HG02884 (cell line): ENCODE results near the gene GOLGA6D.
"Not testable (repeated sequence)": the region's sequence is repeated elsewhere in the genome, so short reads cannot be mapped to it uniquely, and the experiment has no call there.

Source experiments
- ATAC-seq: cut with Tn5 transposase; IDR thresholded peaks from one replicate; pipeline ENCODE4 v1.9.1; 2021; ENCODE audit warnings: mild to moderate bottlenecking, moderate library complexity; ENCODE audit not compliant: unreplicated experiment

GOLGA6D gene

GRCh38 chr15:75282572-75282971, at the start of gene GOLGA6D:
GOLGA6D (plus strand) TSS chr15:75282835; CDS start chr15:75282876, 41 bp downstream.
- not testable (repeated sequence) for ATAC-seq

GRCh38 chr15:75233504-75234190, 49.0 kb upstream of the GOLGA6D start:
- ATAC-seq = no peak

GRCh38 chr15:75234191-75234810, 48.3 kb upstream of the GOLGA6D start:
- ATAC-seq = no peak

DNA sequence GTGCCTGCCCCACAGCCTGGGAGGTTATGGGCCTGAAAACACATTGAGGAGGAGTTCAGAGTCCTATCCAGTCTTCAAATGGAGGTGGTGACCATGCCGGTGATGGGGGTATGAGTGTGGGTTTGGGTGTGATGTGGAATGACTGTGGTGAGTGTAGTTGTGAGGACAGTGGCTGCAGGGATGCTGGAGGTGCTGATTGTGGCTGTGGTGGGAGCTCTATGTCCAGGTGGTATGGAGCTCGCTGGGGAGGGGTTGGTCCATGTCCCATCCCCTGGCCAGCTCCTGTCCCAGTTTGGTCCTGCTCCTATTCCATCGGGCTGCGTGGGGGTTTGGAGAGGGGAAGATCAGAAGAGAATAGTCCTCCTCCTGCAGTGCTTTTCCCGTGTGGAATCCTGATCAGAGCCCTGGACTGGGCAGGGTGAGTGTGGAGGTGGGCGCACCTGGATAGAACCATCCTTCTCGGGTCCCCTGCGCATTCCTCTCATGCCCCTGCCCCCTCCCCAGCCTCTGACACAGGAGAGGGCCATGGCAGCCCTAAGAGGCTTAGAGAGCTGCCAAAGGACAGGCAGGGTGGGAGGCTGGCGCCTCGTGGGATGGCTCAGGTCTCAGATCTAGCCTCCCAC, 47.5 kb upstream of the GOLGA6D start:
- no peak for ATAC-seq

DNA sequence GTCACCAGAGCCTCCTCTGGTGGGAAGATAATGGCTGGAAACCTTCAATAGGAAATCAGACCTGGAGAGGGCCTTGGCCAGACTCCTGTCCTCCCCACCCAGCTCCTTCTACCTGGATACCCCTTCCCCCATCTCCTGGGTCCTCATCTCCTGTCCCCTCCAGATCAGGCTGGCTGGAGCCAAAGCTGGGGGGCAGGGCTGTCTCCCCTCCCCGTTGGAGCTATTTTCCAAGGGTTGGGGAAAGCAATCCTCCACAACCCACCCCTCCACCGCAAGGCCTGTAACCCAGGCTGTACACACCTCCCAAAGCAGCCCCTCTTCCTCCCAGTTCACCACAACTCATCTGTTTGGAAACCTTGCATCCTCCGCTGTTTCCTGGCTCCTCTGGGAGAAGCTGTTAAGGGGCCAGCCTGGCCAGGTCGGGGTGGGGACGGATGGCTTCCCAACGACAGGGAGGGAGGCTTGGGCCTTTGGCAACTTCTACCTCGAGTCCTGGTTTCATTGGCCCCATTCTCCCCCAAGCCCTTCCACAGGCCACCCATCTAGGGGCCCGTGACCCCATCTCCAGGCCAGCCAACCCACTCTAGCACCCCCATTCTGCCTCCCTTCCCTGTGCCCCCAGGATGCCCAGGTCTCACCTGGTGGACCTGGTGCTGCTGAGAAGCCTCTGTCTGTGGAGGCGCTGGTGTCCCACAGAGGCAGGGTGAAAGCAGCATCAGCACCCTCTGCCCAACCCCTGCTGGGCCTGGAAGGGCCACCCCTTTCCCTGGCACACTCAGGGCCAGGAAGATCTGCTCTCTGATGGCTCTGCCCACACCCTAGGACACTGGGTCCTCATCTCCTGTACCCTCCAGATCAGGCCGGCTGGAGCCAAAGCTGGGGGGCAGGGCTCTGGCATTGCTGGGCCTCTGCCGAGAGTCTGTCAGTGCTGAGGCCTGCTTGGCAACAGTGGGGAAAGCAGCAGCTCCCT, 46.6 kb upstream of the GOLGA6D start:
- ATAC-seq = no peak

GRCh38 chr15:75237316-75237982, 45.2 kb upstream of the GOLGA6D start:
- no peak for ATAC-seq

GRCh38 chr15:75238150-75238549, 44.5 kb upstream of the GOLGA6D start:
- no peak for ATAC-seq

DNA sequence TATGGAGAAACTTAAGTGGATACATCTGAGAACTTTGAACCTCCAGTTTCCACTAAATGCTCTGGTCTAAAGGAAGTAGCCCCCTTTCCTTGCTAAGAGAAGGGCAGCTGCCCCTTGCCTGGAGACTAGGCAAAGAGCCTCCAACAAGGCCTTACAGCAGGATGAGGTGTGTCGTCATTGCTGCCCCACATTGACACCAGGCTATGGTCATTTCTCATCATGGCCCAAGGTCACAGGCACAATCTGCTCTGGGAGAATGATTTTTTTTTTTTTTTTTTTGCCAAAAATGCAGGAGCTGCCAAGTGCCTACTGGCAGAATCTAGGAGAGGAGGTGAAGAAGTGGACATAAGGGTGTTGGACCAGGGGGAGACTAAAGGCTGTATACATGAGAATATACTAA, 36.9 kb upstream of the GOLGA6D start:
- ATAC-seq = not testable (repeated sequence)

- ATAC-seq = not testable (repeated sequence)
These were observed 33.6 kb upstream of the GOLGA6D start for GRCh38 chr15:75248991-75249390.

- no peak for ATAC-seq
These were observed 32.9 kb upstream of the GOLGA6D start for GRCh38 chr15:75249726-75250125.

DNA sequence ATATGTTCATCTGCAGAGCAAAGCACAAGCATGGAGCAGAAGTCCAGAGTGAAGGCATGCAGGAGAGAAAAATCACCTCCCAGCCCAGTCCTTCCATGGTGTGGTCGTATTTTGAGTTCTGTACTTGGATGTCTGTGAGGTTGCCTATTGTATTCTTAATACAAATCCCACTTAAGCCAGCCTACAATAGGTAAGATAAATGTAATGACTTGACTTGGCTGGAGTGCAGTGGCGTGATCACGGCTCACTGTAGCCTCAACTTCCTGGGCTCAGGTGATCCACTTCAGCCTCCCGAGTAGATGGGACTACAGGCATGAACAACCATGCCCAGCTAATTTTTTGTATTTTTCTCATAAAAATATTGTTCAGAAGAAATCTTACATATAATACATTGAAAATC, 31.3 kb upstream of the GOLGA6D start:
- not testable (repeated sequence) for ATAC-seq

DNA sequence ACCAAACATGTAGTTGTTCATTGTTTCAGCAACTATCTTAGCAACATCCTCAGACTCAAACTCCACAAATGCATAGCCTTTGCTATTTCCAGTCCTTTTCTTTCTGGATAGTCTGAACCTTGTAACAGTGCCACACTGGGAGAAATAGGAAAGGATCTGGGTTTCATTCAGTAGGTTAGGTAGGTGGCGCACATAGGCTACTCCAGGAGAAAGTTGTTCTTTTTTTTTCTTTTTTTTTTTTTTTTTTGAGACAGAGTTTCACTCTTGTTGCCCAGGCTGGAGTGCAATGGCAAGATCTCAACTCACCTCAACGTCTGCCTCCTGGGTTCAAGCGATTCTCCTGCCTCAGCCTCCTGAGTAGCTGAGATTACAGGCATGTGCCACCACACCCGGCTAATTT, 30.4 kb upstream of the GOLGA6D start:
- ATAC-seq = not testable (repeated sequence)

GRCh38 chr15:75258034-75258433, 24.6 kb upstream of the GOLGA6D start, which contains the start of gene GOLGA6C:
GOLGA6C (plus strand) TSS chr15:75258334; CDS start chr15:75258599, 265 bp downstream.
- ATAC-seq = not testable (repeated sequence)

- ATAC-seq = not testable (repeated sequence)
These were observed 23.9 kb upstream of the GOLGA6D start for GRCh38 chr15:75258620-75259343.

DNA sequence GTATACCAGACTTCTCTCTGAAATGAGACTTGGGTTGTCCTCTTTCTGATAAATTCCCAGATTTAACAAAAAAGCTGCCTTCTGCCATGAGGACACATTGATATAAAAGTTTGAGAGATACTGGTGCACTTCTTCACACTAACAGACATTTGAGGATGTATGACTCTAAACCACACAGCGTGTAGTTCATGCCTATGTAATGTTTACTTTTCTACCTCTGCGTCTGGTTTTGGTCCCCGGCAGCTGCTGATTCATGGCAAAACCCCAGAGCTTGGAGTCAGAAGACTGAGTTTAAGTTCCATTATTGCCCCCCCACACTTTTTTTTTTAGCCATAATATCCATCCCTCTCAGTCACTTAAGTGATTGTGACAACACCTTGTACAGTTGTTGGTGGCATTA, 22.8 kb upstream of the GOLGA6D start:
- not testable (repeated sequence) for ATAC-seq

GRCh38 chr15:75273751-75274359, 8.8 kb upstream of the GOLGA6D start:
- not testable (repeated sequence) for ATAC-seq

GRCh38 chr15:75274509-75275107, 8.0 kb upstream of the GOLGA6D start:
- not testable (repeated sequence) for ATAC-seq

GRCh38 chr15:75275617-75276016, 7.0 kb upstream of the GOLGA6D start:
- ATAC-seq = not testable (repeated sequence)

- ATAC-seq = not testable (repeated sequence)
These were observed 4.1 kb upstream of the GOLGA6D start for GRCh38 chr15:75278497-75278896.
